ENCODE results near the gene MATN4.

DNA sequence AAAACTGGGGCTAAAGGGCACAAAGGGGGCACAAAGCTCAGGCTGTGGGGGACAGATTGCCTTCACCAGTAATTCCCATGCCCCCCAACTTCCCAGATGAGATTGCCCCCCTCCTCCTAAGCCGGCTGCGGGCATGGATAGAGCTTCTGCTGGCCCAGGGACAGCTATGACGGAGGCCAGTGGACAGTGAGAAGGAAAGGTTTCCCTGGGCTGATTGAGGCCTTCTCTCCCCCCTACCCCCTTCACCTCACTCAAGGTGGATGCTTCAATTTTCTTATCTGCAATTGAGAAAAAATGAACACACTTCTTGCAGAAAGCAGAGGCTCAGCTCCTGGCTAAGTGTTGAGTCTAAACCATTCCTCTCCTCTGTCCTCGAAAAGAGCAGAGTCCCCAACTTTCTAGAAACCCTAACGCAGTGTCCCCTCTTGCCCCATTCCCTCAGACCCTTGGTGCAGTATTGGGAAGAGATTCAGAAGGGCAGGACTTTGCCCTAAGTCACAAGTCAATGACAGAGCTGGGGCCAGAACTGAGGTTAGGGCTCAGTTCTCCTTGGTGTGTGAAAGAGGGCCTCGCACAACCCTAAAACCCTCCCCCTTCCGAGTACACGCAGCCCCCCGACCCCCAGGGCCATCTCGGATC is 39.3 kb upstream of the MATN4 start:
- TF ChIP-seq, protein P1, sequence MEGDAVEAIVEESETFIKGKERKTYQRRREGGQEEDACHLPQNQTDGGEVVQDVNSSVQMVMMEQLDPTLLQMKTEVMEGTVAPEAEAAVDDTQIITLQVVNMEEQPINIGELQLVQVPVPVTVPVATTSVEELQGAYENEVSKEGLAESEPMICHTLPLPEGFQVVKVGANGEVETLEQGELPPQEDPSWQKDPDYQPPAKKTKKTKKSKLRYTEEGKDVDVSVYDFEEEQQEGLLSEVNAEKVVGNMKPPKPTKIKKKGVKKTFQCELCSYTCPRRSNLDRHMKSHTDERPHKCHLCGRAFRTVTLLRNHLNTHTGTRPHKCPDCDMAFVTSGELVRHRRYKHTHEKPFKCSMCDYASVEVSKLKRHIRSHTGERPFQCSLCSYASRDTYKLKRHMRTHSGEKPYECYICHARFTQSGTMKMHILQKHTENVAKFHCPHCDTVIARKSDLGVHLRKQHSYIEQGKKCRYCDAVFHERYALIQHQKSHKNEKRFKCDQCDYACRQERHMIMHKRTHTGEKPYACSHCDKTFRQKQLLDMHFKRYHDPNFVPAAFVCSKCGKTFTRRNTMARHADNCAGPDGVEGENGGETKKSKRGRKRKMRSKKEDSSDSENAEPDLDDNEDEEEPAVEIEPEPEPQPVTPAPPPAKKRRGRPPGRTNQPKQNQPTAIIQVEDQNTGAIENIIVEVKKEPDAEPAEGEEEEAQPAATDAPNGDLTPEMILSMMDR (conservative IDR thresholded peaks at IDR 0.05): no peak
- TF ChIP-seq EZH2 (IDR thresholded peaks at IDR 0.05; ENCODE audit: low read depth): no peak
